GM12891 (cell line): Measurements from ENCODE around the gene TRIM31.

Source experiments
- POLR2A ChIP-seq: IDR thresholded peaks from 2 replicates; pipeline ENCODE4 v1.6.1; 2011; ENCODE audit warnings: low read depth, low read length, control low read depth
- POLR2AphosphoS5 ChIP-seq: IDR thresholded peaks from 2 replicates; pipeline ENCODE4 v1.6.1; 2011; ENCODE audit warnings: low read depth, low read length, control low read depth

- TF ChIP-seq POLR2AphosphoS5 (no peak), POLR2A (no peak)
Measured at GRCh38 chr6:30102414-30102969, 10.4 kb downstream of the TRIM31 start.
